SK-N-MC (cell line): ENCODE measurements around the gene CIRBP.

Experiments
- DNase-seq: peaks from one replicate; pipeline ENCODE4 v3.0.0-alpha.2; 2011; ENCODE audit warnings: low read depth, low spot score
- H3K27ac ChIP-seq: fragments of 200-600 bp; sonication (generic); 2 replicates; pipeline ENCODE4 v1.5.1; 2016; ENCODE audit warnings: mixed run types
- H3K36me3 ChIP-seq: fragments of 200-600 bp; sonication (generic); 2 replicates; pipeline ENCODE4 v1.6.1; 2017; ENCODE audit warnings: antibody characterized with exemption, low read length, mixed read lengths; ENCODE audit not compliant: insufficient read depth
- H3K4me3 ChIP-seq: fragments of 200-600 bp; sonication (generic); 2 replicates; pipeline ENCODE4 v1.5.1; 2016
- H3K9ac ChIP-seq: fragments of 200-600 bp; sonication (generic); 2 replicates; pipeline ENCODE4 v1.8.0; 2017; ENCODE audit warnings: mixed run types, mixed read lengths; ENCODE audit not compliant: insufficient read length
- H3K9me3 ChIP-seq: fragments of 200-600 bp; sonication (generic); 2 replicates; pipeline ENCODE4 v1.6.1; 2017; ENCODE audit warnings: low read depth, mild to moderate bottlenecking, antibody characterized with exemption, low read length, moderate library complexity, mixed read lengths
- EZH2 ChIP-seq: fragments of 200-600 bp; sonication (generic); IDR thresholded peaks from one replicate; pipeline ENCODE4 v1.6.1; 2017; ENCODE audit warnings: antibody characterized with exemption
- FOXP2 ChIP-seq: optimal IDR thresholded peaks from 2 replicates; pipeline ENCODE3; 2011; ENCODE audit warnings: mild to moderate bottlenecking, moderate library complexity; ENCODE audit not compliant: insufficient read depth; ENCODE audit errors: extremely low read length, control extremely low read depth
- POLR2AphosphoS5 ChIP-seq: IDR thresholded peaks from 2 replicates; pipeline ENCODE4 v1.6.1; 2012; ENCODE audit warnings: mild to moderate bottlenecking, low read depth, low read length, borderline replicate concordance

The CIRBP gene

DNA sequence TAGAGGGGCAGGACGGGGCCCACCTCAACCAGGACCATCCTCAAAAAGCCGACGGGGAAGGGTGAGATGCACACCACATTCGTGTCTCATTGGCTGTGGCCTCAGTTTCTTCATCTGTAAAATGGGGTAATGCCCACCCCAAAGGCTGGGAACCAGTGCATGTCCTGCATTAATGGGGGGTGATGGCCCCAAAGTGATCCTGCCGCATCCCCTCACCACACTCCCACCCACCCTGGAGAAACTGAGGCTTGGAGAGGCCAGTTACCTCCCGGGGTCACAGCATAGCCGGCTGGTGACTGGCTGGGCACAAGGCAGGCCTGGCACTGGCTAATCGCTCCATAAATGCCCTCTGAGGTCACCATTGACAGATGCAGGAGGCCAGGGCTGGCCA is 21.4 kb upstream of the CIRBP start:
- Histone ChIP-seq H3K9me3 (no peaks in the 10 kb centered on the region), H3K36me3 (peaks cover 15% of the 10 kb centered on the region), H3K4me3 (no peak overlapping the region), H3K9ac (no peak overlapping the region), H3K27ac (no peak overlapping the region)
- DNase-seq, result no peak
- no peak for TF ChIP-seq FOXP2
- TF ChIP-seq EZH2, result no peak
- TF ChIP-seq POLR2AphosphoS5, result no peak

DNA sequence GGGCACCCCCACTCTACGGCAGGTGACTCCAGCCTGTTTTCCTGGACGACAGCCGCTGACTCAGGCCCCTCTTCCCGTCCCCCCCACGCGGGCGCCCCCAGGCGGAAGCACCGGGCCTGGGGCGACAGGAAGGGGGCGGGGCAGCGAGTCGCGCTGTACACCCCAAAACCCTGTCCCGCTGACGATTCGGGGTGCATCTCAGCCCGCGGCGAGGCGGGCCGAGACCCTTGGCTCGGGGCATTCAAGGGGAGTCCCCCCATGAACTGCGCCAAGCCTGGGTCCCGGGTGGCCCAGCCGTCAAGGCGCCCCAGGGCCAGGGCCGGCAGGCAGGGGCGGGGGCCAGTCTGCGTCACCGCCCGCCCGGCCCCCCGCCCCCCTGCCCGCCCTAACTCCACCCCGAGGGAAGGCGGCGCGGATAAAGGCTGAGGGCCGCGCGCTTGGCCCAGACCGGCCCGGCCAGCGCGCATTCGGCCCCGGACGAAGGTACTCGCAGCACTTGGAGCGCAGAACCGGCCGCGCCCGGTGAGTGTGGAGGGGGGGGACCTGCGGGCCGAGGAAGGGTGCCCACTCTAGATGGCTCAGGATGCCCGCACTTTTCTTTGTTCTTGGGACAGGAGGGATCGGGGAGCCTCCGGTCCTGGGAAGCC is 20.9 kb upstream of the CIRBP start, which contains the start of gene MIDN:
MIDN (plus strand) TSS at position 445 of the 647 bp plus-strand sequence. CDS start 1,714 bp downstream, outside the sequence.
- no peak for DNase-seq
- H3K9me3 ChIP-seq, result no peaks in the 10 kb centered on the region
- peaks cover 16% of the 10 kb centered on the region for H3K36me3 ChIP-seq
- peak within 1 kb of the TSS; percentile 92 for H3K4me3 ChIP-seq
- peak within 1 kb of the TSS; percentile 87 for H3K9ac ChIP-seq
- TF ChIP-seq EZH2, result no peak
- no peak for TF ChIP-seq FOXP2
- peak; percentile 94 for TF ChIP-seq POLR2AphosphoS5
- peak within 1 kb of the TSS; percentile 95 for H3K27ac ChIP-seq

DNA sequence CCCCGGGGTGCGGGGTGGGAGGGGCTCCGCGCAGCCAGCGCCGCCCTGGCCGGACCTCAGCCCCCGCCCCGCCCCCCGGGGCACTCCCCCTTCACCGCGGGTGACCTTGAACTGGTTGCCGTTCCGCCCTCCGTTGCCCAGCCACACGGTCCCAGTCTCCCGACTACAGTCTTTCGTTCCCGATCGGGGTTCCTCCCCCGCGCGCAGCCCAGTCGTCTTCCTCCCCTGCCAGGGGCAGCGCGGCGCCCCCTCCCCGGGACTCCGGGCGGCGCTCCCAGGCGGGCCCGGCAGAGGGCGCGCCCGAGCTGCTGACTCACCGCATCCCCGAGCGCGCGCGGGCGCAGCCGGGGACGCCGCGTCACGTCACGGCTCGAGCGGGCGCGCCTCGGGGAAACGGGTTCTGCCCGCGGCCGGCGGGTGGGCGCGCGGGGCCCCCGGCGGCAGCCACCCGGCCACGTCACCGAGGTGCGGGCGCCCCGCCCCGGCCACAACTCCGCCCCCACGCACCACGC is 20.3 kb upstream of the CIRBP start:
- peaks cover 22% of the 10 kb centered on the region for H3K36me3 ChIP-seq
- peak overlapping the region; percentile 95 for H3K27ac ChIP-seq
- no peak for DNase-seq

GRCh38 chr19:1249298-1249989 is 19.7 kb upstream of the CIRBP start:
- TF ChIP-seq FOXP2 (no peak), EZH2 (no peak), POLR2AphosphoS5 (peak; percentile 96)
- H3K4me3 ChIP-seq, result peak overlapping the region; percentile 87

More for the DNA sequence above, 20.3 kb upstream of the CIRBP start:
- H3K4me3 ChIP-seq, result peak overlapping the region; percentile 92
- H3K9ac ChIP-seq, result peak overlapping the region; percentile 87
- no peaks in the 10 kb centered on the region for H3K9me3 ChIP-seq
- TF ChIP-seq POLR2AphosphoS5 (no peak), EZH2 (no peak), FOXP2 (no peak)

DNA sequence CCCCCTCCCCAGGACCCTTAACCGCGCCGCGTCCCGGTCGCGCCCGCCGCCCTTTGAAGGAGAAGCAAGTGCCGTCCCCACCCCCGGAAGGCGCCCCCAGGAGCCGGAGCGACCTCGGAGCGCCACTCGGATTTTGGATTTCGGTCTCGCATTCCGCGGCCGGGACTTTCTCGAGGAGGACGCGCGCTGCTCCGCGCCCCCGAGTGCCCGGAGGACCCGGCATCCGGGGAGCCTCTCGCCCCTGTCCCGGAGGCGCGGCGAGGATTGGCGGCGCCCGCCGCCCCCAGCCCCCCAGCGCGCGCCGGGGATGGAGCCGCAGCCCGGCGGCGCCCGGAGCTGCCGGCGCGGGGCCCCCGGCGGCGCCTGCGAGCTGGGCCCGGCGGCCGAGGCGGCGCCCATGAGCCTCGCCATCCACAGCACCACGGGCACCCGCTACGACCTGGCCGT is 19.1 kb upstream of the CIRBP start:
- no peak for DNase-seq
- Histone ChIP-seq H3K27ac (peak overlapping the region; percentile 62; the same call in 1 of the 2 replicates), H3K36me3 (peaks cover 33% of the 10 kb centered on the region), H3K4me3 (peak overlapping the region; percentile 87), H3K9me3 (no peaks in the 10 kb centered on the region), H3K9ac (peak overlapping the region; percentile 81)
- TF ChIP-seq FOXP2 (no peak), POLR2AphosphoS5 (no peak), EZH2 (no peak)

More at GRCh38 chr19:1249298-1249989, 19.7 kb upstream of the CIRBP start:
- H3K27ac ChIP-seq, result peak overlapping the region; percentile 95
- H3K36me3 ChIP-seq, result peaks cover 28% of the 10 kb centered on the region
- peak overlapping the region; percentile 87 for H3K9ac ChIP-seq
- no peaks in the 10 kb centered on the region for H3K9me3 ChIP-seq
- no peak for DNase-seq

DNA sequence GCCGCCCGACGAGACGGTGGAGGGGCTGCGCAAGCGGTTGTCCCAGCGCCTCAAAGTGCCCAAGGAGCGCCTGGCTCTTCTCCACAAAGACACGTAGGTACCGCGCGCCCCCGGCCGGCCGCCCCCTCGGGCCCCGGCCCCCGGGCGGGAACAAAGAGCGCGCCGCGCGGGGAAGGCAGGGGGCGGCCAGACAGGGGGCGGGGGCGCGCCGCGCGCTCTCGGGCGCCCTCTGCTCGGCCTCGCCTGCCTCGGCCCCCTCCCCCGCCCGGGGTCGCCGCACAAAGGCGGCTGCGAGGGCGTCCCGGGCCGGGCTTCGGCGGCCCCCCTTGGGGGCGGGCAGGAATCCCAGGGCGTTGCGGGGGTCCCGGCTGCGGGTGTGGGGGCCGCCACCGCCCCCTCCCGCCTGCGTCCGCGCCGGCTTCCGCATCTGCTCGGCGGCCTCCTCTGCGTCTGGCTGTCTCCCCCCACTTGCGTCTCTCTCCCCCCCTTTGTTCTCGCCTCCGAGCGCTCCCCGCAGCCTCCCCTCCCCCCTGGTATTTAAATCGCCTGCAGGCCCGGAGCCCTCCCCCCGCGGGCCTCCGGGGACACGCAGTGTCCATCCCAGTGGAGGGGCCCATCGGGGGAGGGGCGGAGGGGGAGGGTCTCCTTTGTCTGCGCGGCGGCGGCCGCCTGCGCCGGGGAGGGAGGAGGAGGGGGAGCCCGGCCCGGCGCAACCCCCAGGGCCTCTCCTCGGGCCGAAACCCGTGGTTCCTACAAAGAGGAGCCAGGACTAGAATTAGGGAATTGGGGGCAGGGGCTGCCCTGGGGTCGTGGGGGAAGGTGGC is 18.5 kb upstream of the CIRBP start:
- H3K27ac ChIP-seq, result peak overlapping the region; percentile 88
- H3K9me3 ChIP-seq, result no peaks in the 10 kb centered on the region
- peak overlapping the region; percentile 81 for H3K9ac ChIP-seq
- no peak for DNase-seq
- peak overlapping the region; percentile 87 for H3K4me3 ChIP-seq
- TF ChIP-seq EZH2 (no peak), FOXP2 (no peak), POLR2AphosphoS5 (no peak)
- peaks cover 40% of the 10 kb centered on the region for H3K36me3 ChIP-seq

- peaks cover 46% of the 10 kb centered on the region for H3K36me3 ChIP-seq
- DNase-seq, result no peak
- peak overlapping the region; percentile 88 for H3K27ac ChIP-seq
- H3K9me3 ChIP-seq, result no peaks in the 10 kb centered on the region
- no peak for TF ChIP-seq EZH2
- TF ChIP-seq POLR2AphosphoS5, result no peak
- TF ChIP-seq FOXP2, result no peak
- peak overlapping the region; percentile 87 for H3K4me3 ChIP-seq
- peak overlapping the region; percentile 81 for H3K9ac ChIP-seq
Observed at GRCh38 chr19:1251330-1252220, 17.6 kb upstream of the CIRBP start.
